ENCODE data around the gene FLG. TPM values are rescaled to one million over a fixed set of nuclear protein-coding genes. Genes with fewer than 3 reads are reported as not detected.

The FLG gene
- total RNA-seq, result not detected

DNA sequence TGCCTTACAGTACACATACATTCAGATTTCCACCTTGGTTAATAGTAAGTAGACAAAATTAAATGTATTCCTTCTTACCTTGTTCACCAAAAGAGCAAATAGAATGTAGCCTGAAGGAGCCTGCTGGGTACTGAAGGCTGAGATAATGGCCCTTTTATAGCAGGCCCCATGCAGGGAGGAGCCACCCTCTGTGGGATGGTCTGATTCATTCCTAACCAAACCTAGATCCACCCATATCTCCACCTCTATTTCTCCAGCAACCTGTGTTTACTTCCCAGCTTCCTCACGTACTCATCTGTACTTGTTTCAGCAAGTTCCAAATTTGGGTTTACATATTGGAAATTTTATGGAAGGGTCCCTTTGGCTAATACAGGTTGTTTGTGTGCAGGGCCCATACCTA lies at the start of gene FLG:
Gene FLG, minus strand, starts transcription at position 129 of the 400 bp plus-strand sequence. CDS start 9,783 bp downstream, outside the sequence.
- DNase-seq (ENCODE audit: low spot score) (no peak), ATAC-seq (no peak)
- Mint-ChIP-seq H3K27me3 (peaks cover 8 to 18% of the 10 kb centered on the region in 2 donors), H3K36me3 (no peaks in the 10 kb centered on the region), H3K9me3 (no peaks in the 10 kb centered on the region), H3K4me1 (ENCODE audit: low read depth in 2 of 2) (no peaks in the 10 kb centered on the region), H3K27ac (no peak within 1 kb of the TSS), H3K4me3 (no peak within 1 kb of the TSS)

DNA sequence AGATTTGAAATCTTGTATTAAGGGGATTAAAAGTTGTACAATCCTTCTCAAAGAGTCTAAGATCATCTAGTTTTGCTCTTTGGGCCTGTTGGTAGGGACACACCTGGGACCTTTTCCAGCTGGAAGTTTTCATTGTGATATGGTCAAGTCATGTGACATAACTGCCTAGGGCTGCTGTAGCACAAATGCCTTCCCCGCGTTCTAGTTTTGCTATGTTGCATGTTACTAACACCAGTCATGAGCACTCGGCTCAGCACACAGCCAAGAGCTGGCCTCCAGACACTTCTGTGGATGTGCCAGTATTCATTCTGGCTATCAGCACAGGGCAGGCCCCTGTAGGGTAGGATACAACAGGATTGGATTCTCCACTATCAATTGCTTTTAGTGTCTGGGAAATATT lies 49.4 kb upstream of the FLG start:
- no peak for ATAC-seq
- H3K36me3 Mint-ChIP-seq, result peaks cover 2% of the 10 kb centered on the region
- DNase-seq (ENCODE audit: low spot score), result no peak
- H3K27ac Mint-ChIP-seq, result no peak overlapping the region
- H3K27me3 Mint-ChIP-seq, result peaks cover 19 to 24% of the 10 kb centered on the region in 2 donors
- H3K4me1 Mint-ChIP-seq (ENCODE audit: low read depth in 2 of 2), result no peaks in the 10 kb centered on the region
- H3K4me3 Mint-ChIP-seq, result no peak overlapping the region
- no peaks in the 10 kb centered on the region for H3K9me3 Mint-ChIP-seq

DNA sequence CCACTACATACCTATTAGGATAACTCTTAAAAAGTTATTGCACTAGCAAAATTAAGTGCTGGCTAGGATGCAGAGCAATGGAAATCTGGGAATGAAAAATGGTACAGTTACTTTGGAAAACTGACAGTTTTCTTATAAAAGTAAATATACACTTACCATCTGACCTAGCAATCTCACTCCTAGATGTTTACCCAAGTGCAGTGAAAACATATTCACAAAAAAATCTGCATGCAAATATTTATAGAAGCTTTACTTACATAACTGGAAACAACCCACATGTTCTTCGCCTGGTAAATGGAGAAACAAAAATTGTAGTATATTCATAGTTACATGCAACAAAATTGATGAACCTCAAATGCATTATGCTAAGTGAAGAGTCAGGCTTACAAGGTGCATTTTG lies 47.6 kb upstream of the FLG start:
- DNase-seq (ENCODE audit: low spot score) (no peak), ATAC-seq (no peak)
- no peak overlapping the region for H3K27ac Mint-ChIP-seq
- no peaks in the 10 kb centered on the region for H3K4me1 Mint-ChIP-seq (ENCODE audit: low read depth in 2 of 2)
- H3K27me3 Mint-ChIP-seq, result peaks cover 20 to 26% of the 10 kb centered on the region in 2 donors
- peaks cover 7% of the 10 kb centered on the region for H3K9me3 Mint-ChIP-seq
- no peak overlapping the region for H3K4me3 Mint-ChIP-seq
- H3K36me3 Mint-ChIP-seq, result peaks cover 6% of the 10 kb centered on the region

DNA sequence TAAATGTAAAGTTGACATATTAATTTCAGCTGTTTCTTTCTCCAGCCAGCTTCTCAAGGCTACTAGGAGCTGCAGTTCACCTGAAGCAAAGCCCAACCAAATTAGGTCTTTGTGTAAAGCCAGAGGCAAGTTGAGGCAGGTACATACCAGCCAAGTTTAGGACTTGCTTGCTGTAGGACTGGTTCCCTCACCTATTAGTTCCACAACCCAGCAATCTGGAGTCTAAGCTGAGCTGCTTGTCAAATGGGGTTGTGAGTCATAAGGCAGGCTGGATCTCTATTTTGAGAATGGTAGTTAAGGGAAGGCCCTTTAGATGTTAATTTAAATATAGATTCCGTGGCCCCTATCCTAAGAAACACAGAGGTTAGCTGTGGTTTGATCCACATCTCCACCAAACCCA lies 42.4 kb upstream of the FLG start:
- Mint-ChIP-seq H3K27me3 (peaks cover 12 to 33% of the 10 kb centered on the region in 2 donors), H3K36me3 (peaks cover 6% of the 10 kb centered on the region), H3K4me1 (ENCODE audit: low read depth in 2 of 2) (no peaks in the 10 kb centered on the region), H3K27ac (no peak overlapping the region), H3K4me3 (no peak overlapping the region), H3K9me3 (peaks cover 7% of the 10 kb centered on the region)
- DNase-seq (ENCODE audit: low spot score), result no peak
- no peak for ATAC-seq

DNA sequence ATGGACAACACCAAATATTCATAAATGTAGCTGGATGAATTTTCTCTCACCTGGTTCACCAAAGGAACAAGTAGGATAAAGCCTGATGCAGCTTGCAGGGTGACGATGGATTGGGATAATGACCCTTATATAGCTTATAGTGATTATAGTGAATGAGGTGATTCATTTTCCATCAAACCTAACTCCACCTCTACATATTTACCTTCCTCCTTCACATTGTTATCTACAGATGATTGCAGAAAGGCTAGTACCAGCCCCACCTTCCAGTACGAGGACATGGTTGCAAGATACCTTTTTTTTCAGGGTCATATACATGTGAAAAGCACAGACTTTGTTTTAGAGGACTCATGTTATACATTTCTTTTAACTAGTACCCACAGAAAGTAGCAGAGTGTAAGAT lies 34.9 kb upstream of the FLG start, which contains the start of gene FLG2:
Gene FLG2, minus strand, starts transcription at position 101 of the 400 bp plus-strand sequence. CDS start 1,122 bp downstream, outside the sequence.
- peaks cover 5% of the 10 kb centered on the region for H3K36me3 Mint-ChIP-seq
- peaks cover 3% of the 10 kb centered on the region for H3K9me3 Mint-ChIP-seq
- DNase-seq (ENCODE audit: low spot score) (no peak), ATAC-seq (no peak)
- H3K4me3 Mint-ChIP-seq, result no peak within 1 kb of the TSS
- peaks cover 10 to 15% of the 10 kb centered on the region in 2 donors for H3K27me3 Mint-ChIP-seq
- no peaks in the 10 kb centered on the region for H3K4me1 Mint-ChIP-seq (ENCODE audit: low read depth in 2 of 2)
- no peak within 1 kb of the TSS for H3K27ac Mint-ChIP-seq

DNA sequence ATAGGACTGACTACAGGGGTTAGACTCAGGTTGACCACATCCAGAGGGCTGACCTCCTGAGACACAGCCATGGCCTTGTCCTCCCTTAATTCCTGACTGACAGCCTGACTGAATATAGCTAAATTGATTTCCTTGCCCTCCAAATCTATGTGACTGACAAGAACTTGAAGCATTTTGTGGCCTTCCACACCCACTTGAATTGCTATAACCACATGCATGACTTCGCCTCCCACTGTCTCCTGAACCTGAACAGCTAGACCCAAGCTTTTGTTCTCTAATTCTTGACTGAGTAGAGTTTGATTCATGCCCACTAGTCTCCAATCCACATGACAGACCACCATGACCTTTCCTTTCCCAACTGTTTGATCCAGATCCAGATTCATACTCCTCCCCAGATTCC lies 31.7 kb upstream of the FLG start:
- Mint-ChIP-seq H3K36me3 (peaks cover 5% of the 10 kb centered on the region), H3K27ac (no peak overlapping the region), H3K9me3 (peaks cover 3% of the 10 kb centered on the region), H3K27me3 (peaks cover 14 to 22% of the 10 kb centered on the region in 2 donors), H3K4me1 (ENCODE audit: low read depth in 2 of 2) (no peaks in the 10 kb centered on the region), H3K4me3 (no peak overlapping the region)
- no peak for ATAC-seq
- DNase-seq (ENCODE audit: low spot score), result no peak

DNA sequence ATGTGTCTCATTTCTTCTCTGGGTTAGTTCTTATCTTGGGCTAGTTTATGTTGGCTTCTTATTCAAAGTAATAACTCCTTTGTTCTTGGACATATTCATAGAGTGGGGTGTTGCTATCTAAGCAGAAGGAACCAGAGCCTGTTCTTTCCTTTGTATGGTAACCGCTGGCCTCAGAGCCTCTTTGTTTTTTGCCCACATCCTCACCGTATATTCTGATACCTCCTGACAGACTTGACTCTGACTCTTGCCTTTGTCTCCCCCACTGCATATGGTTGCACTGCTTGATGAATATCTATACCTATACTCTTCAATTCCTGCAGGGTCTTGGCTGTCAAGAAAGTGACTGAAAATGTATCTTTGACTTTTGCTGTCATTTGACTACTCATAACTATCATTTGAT lies 24.6 kb upstream of the FLG start:
- Mint-ChIP-seq H3K27ac (no peak overlapping the region), H3K4me1 (ENCODE audit: low read depth in 2 of 2) (no peaks in the 10 kb centered on the region), H3K36me3 (no peaks in the 10 kb centered on the region), H3K4me3 (no peak overlapping the region), H3K27me3 (peaks cover 13 to 16% of the 10 kb centered on the region in 2 donors), H3K9me3 (no peaks in the 10 kb centered on the region)
- DNase-seq (ENCODE audit: low spot score) (no peak), ATAC-seq (no peak)

DNA sequence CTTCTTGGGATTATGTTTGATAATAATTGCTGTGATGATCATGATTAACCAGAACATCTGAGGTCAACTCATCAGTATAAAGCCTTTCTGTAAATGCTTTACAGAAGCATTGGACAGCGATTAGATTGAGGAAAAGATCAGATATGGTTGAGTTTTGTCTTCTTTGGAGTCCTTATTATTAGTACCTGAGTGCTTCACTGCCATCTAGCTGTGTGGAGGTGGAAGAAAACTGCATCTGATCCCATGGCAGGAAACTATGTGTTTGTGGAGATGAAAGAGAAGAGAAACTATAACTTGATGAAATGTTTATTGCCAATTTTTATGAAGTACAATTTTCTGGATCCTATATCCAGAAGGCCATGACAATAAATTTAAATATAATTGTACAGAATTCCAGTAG lies 23.4 kb upstream of the FLG start:
- Mint-ChIP-seq H3K27ac (no peak overlapping the region), H3K4me1 (ENCODE audit: low read depth in 2 of 2) (no peaks in the 10 kb centered on the region), H3K9me3 (no peaks in the 10 kb centered on the region), H3K36me3 (no peaks in the 10 kb centered on the region), H3K27me3 (peaks cover 16 to 23% of the 10 kb centered on the region in 2 donors), H3K4me3 (no peak overlapping the region)
- DNase-seq (ENCODE audit: low spot score) (no peak), ATAC-seq (no peak)

DNA sequence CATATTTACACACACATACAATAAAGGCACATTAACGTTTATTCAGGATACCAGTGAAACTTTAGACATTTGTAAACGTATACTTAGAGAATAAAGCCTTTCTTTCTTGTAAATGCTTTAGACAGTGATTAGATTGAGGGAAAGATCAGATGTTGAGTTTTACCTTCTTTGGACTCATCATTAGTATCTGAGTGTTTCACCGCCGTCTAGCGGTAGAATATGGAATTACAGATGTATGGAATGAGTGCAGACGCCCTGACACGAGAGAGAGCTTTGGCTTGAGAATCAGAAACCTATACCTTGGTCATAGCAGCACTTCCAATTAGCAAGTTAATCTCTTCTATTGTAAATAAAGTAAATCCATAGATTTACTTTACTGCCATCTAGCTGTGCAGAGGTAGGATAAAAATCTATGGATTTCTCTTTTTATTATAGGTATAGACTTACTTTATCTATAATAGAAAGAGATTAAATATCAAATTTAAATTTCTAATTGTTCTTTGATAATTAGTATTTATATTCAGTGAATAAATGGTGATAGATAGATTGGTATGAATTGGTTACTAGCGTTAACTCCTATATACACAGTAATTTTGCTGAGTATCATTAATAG lies 22.2 kb upstream of the FLG start:
- DNase-seq (ENCODE audit: low spot score) (no peak), ATAC-seq (peak; percentile 56 to 63)
- H3K4me1 Mint-ChIP-seq (ENCODE audit: low read depth in 2 of 2), result no peaks in the 10 kb centered on the region
- H3K27ac Mint-ChIP-seq, result no peak overlapping the region
- H3K9me3 Mint-ChIP-seq, result no peaks in the 10 kb centered on the region
- H3K4me3 Mint-ChIP-seq, result no peak overlapping the region
- H3K36me3 Mint-ChIP-seq, result no peaks in the 10 kb centered on the region
- peaks cover 15 to 20% of the 10 kb centered on the region in 2 donors for H3K27me3 Mint-ChIP-seq

DNA sequence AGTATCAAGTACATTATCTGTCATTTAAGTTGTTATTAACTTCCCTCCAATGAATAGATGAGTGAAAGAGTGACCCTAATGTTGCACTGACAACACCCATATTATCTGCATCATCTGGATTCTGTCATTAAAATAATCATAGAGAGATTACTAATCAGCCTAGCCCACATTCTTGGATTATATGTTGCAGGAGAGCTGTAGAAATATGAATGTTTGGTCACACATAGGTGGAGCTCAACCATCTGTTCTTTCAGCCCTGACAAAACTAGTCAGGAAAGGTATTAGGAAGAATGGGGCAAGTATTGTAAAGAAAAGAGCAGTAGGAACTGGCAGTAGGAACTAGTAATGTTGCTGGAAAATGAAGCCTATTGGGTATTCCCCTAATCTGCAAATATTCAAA lies 19.4 kb upstream of the FLG start:
- Mint-ChIP-seq H3K4me1 (ENCODE audit: low read depth in 2 of 2) (no peaks in the 10 kb centered on the region), H3K9me3 (no peaks in the 10 kb centered on the region), H3K36me3 (no peaks in the 10 kb centered on the region), H3K27ac (no peak overlapping the region), H3K4me3 (no peak overlapping the region), H3K27me3 (peaks cover 15 to 27% of the 10 kb centered on the region in 2 donors)
- DNase-seq (ENCODE audit: low spot score) (no peak), ATAC-seq (no peak)

DNA sequence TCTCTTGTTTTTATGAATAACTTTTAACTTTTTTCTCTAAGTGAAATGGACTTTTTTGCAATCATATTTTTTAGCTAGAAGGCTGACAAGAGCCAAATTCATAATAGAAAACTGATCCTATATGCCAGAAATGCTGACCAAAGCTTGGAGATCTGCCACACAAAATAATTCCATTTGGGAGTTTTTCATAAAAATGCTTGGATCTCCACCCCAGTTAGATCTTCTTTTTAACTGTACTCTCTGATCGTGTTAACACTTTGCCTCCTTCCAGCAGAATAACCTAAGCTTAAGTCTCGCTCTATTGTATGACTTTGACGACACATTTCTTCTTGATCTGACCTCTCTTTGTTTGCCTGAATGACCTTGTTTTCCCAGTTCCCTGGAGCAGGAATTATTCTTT lies 18.0 kb upstream of the FLG start:
- Mint-ChIP-seq H3K4me3 (no peak overlapping the region), H3K4me1 (ENCODE audit: low read depth in 2 of 2) (no peaks in the 10 kb centered on the region), H3K27ac (no peak overlapping the region), H3K27me3 (peaks cover 15 to 29% of the 10 kb centered on the region in 2 donors), H3K36me3 (no peaks in the 10 kb centered on the region), H3K9me3 (no peaks in the 10 kb centered on the region)
- ATAC-seq, result no peak
- no peak for DNase-seq (ENCODE audit: low spot score)

DNA sequence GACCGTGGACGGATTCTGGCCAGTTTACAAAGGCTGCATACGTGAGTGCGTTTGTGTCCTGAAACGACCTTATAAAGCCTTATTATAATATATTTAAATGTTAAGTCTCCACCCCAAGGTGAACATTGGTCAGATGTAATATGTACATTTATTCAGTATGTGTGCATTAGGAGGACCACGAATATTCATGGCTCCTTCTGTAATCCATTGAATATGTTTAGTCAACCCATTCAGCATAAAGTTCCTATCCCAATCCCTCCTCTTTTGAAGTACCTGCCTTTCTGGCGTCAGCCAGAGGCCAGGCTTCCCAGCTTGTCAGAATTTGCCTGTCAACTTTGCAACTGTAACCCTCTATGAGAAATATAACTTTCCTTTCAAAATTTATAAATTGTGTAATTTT lies 10.4 kb upstream of the FLG start:
- Mint-ChIP-seq H3K27me3 (peaks cover 21 to 27% of the 10 kb centered on the region in 2 donors), H3K36me3 (no peaks in the 10 kb centered on the region), H3K27ac (no peak overlapping the region), H3K4me1 (ENCODE audit: low read depth in 2 of 2) (no peaks in the 10 kb centered on the region), H3K4me3 (no peak overlapping the region), H3K9me3 (no peaks in the 10 kb centered on the region)
- DNase-seq (ENCODE audit: low spot score) (no peak), ATAC-seq (no peak)

DNA sequence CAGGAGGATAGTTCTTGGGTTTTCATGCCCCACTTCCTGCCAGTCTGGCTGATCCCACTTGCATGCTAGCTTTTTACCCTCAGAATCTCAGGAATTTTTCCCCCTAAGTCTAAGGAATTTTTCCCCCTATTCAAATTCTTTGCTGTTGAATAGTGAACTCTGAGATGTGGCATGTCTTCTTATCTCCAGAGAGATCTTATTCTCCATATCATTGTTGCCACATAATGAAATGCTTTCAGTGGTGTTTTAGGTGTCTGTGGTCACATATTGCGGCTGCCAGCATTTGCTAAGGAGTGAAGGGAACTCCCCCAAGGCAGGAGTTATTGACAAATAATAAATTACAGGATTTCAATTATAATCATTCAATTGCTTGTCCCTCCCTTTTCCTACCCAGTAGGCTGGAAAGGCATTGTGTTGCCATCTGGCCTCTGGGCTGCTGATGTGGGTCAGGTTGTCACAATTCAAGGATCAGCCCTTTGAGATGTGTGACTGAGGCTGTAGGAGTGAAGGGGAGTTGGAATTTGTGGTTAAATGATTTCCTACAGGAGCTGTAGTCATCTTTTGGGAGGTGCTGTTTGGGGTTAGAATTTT lies 3.9 kb upstream of the FLG start:
- no peak for ATAC-seq

DNA sequence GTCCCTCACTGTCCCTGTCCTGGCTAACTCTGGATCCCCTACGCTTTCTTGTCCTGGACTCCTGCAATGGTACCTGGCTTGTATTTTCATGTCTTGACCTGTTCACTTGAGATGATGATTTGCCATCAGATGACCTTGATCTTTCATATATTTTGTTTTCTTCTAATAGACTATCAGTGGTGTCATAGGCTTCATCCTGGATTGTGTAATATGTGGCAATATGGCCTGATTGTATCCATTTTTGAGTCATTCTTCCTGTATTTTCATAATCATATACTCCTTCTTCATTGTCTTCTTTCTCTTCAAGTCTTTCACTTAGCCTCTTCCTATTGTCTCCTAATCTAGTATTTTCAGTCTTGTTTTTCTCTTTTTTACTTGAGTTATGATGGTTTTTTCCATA lies 11.1 kb downstream of the FLG start:
- H3K9me3 Mint-ChIP-seq, result peaks cover 6% of the 10 kb centered on the region
- no peak overlapping the region for H3K27ac Mint-ChIP-seq

More for the DNA sequence above, 3.9 kb upstream of the FLG start:
- Mint-ChIP-seq H3K27ac (no peak overlapping the region), H3K9me3 (no peaks in the 10 kb centered on the region), H3K4me1 (ENCODE audit: low read depth in 2 of 2) (no peaks in the 10 kb centered on the region), H3K4me3 (no peak overlapping the region), H3K36me3 (no peaks in the 10 kb centered on the region), H3K27me3 (peaks cover 8 to 16% of the 10 kb centered on the region in 2 donors)
- no peak for DNase-seq (ENCODE audit: low spot score)

More for the DNA sequence above, 11.1 kb downstream of the FLG start:
- Mint-ChIP-seq H3K4me1 (ENCODE audit: low read depth in 2 of 2) (peaks cover 0 to 7% of the 10 kb centered on the region in 2 donors), H3K4me3 (no peak overlapping the region), H3K36me3 (no peaks in the 10 kb centered on the region), H3K27me3 (peaks cover 7% of the 10 kb centered on the region in 2 donors)
- ATAC-seq (no peak), DNase-seq (ENCODE audit: low spot score) (no peak)

Measured in natural killer cell treated with Interleukin-12 subunit alpha and Interleukin-12 subunit beta and Interleukin-15 and Interleukin-18, amount 100 ng/mL, for 72 hours (primary cell).